Liver (tissue), 9 donors: ENCODE measurements around the gene MAP4K1. TPM values are rescaled to one million over a fixed set of nuclear protein-coding genes. Genes with fewer than 3 reads are reported as not detected.
A peak's percentile ranks its signal among the peaks of the same experiment; 100 is the strongest.

Experiments used
- DNase-seq: peaks from one replicate; pipeline ENCODE4 v3.0.0-alpha.2; 2017; ENCODE audit warnings: low spot score
- H3K27ac ChIP-seq, 2 donors: one replicate each; pipeline ENCODE4 v1.7.0; 2013; ENCODE audit warnings: inconsistent platforms in 2 of 2, low read length in 2 of 2, control low read depth in 1 of 2, low read depth in 1 of 2, mild to moderate bottlenecking in 1 of 2
- H3K27me3 ChIP-seq, 4 donors: one replicate each; pipeline versions ENCODE4 v1.6.1 to v1.7.0; 2013; ENCODE audit warnings: low read length in 3 of 4, inconsistent platforms in 1 of 4, mild to moderate bottlenecking in 1 of 4, moderate library complexity in 1 of 4; ENCODE audit not compliant: control insufficient read depth in 4 of 4, insufficient read depth in 4 of 4
- H3K36me3 ChIP-seq, 4 donors: one replicate each; pipeline versions ENCODE4 v1.6.1 to v1.7.0; 2013; ENCODE audit warnings: low read length in 3 of 4, mild to moderate bottlenecking in 3 of 4, low read depth in 1 of 4, moderate library complexity in 1 of 4; ENCODE audit not compliant: control insufficient read depth in 4 of 4, insufficient read depth in 3 of 4
- H3K4me1 ChIP-seq, 4 donors: one replicate each; pipeline versions ENCODE4 v1.6.1 to v1.7.0; 2013; ENCODE audit warnings: low read length in 3 of 4, mild to moderate bottlenecking in 3 of 4, moderate library complexity in 1 of 4; ENCODE audit not compliant: control insufficient read depth in 4 of 4, insufficient read depth in 4 of 4
- H3K4me3 ChIP-seq, 3 donors: one replicate each; pipeline versions ENCODE4 v1.6.1 to v1.7.0; 2013; ENCODE audit warnings: low read length in 3 of 3, control low read depth in 1 of 3, low read depth in 1 of 3, mild to moderate bottlenecking in 1 of 3
- H3K9ac ChIP-seq, 2 donors: one replicate each; pipeline ENCODE4 v1.7.0; 2013; ENCODE audit warnings: low read length in 2 of 2, mild to moderate bottlenecking in 2 of 2, moderate library complexity in 2 of 2, control low read depth in 1 of 2, low read depth in 1 of 2
- H3K9me3 ChIP-seq, 4 donors: one replicate each; pipeline versions ENCODE4 v1.6.1 to v1.7.0; 2013; ENCODE audit warnings: low read length in 3 of 4; ENCODE audit not compliant: control insufficient read depth in 4 of 4
- EGR1 ChIP-seq, 2 donors: IDR thresholded peaks; 2 replicates each; pipeline ENCODE4 v1.6.1; 2016 to 2018; ENCODE audit warnings: antibody characterized with exemption in 2 of 2, low read depth in 2 of 2
- FOXA1 ChIP-seq: IDR thresholded peaks from 2 replicates; pipeline ENCODE4 v1.6.1; 2016; ENCODE audit warnings: antibody characterized with exemption
- FOXA2 ChIP-seq: IDR thresholded peaks from 2 replicates; pipeline ENCODE4 v1.6.1; 2016; ENCODE audit warnings: antibody characterized with exemption
- GABPA ChIP-seq, 2 donors: IDR thresholded peaks in 1 of 2; conservative IDR thresholded peaks in 1 of 2; 2 replicates each; pipeline ENCODE4 v1.6.1; 2016; ENCODE audit warnings: antibody characterized with exemption in 2 of 2, mild to moderate bottlenecking in 1 of 2, moderate library complexity in 1 of 2
- HNF4A ChIP-seq, 2 donors: conservative IDR thresholded peaks; 2 replicates each; pipeline ENCODE4 v1.6.1; 2016; ENCODE audit warnings: antibody characterized with exemption in 2 of 2, mild to moderate bottlenecking in 2 of 2
- HNF4G ChIP-seq: IDR thresholded peaks from 2 replicates; pipeline ENCODE4 v1.6.1; 2016; ENCODE audit warnings: antibody characterized with exemption
- JUND ChIP-seq, 2 donors: IDR thresholded peaks; 2 replicates each; pipeline ENCODE4 v1.6.1; 2016; ENCODE audit warnings: antibody characterized with exemption in 2 of 2
- RAD21 ChIP-seq, 2 donors: IDR thresholded peaks; 2 replicates each; pipeline ENCODE4 v1.6.1; 2016; ENCODE audit warnings: antibody characterized with exemption in 2 of 2, mild to moderate bottlenecking in 2 of 2
- RXRA ChIP-seq, 2 donors: IDR thresholded peaks; 2 replicates each; pipeline ENCODE4 v1.6.1; 2017 to 2018; ENCODE audit warnings: antibody characterized with exemption in 2 of 2, mild to moderate bottlenecking in 1 of 2
- SP1 ChIP-seq: IDR thresholded peaks from 2 replicates; pipeline ENCODE4 v1.6.1; 2018; ENCODE audit warnings: antibody characterized with exemption, mild to moderate bottlenecking
- TAF1 ChIP-seq: conservative IDR thresholded peaks from 2 replicates; pipeline ENCODE4 v1.6.1; 2016; ENCODE audit warnings: antibody characterized with exemption, mild to moderate bottlenecking
- YY1 ChIP-seq: IDR thresholded peaks from 2 replicates; pipeline ENCODE4 v1.6.1; 2016; ENCODE audit warnings: antibody characterized with exemption, mild to moderate bottlenecking
- WGBS: extraction: QIAGEN DNeasy Blood & Tissue Kit; methylation state at CpG from one replicate; pipeline ENCODE4 v1.1.7; 2013; 5-methylcytosine and 5-hydroxymethylcytosine counted together
- polyA plus RNA-seq, 2 donors: library from polyadenylated mRNA; stranded (reverse) in 1 of 2; unstranded in 1 of 2; fragments of 200-250 nt in 1 of 2; fragments of >200 nt in 1 of 2; fragmentation: Nextera tagmentation in 1 of 2; extraction: Ambion mirVana in 1 of 2; gene quantifications; one replicate each; pipeline versions ENCODE4 v1.2.1 to v1.2.3, GENCODE V29; 2013 to 2015
- total RNA-seq, 2 donors: library from RNA; depleted of rRNA; stranded (reverse); fragments of >200 nt; gene quantifications; one replicate each; pipeline ENCODE4 v1.2.3, GENCODE V29; 2014
- TF ChIP-seq, protein P1 (sequence below): IDR thresholded peaks from 2 replicates; pipeline ENCODE4 v1.6.1; 2016; ENCODE audit warnings: antibody characterized with exemption, mild to moderate bottlenecking
- TF ChIP-seq, protein P2 (sequence below): IDR thresholded peaks from 2 replicates; pipeline ENCODE4 v1.6.1; 2016; ENCODE audit warnings: antibody characterized with exemption
- TF ChIP-seq, protein P3 (sequence below): IDR thresholded peaks from 2 replicates; pipeline ENCODE4 v1.6.1; 2016; ENCODE audit warnings: antibody characterized with exemption
- TF ChIP-seq, protein P4 (sequence below): IDR thresholded peaks from 2 replicates; pipeline ENCODE4 v1.6.1; 2016; ENCODE audit warnings: antibody characterized with exemption
- TF ChIP-seq, protein P5 (sequence below): fragments of 150-350 bp; IDR thresholded peaks from 2 replicates; pipeline ENCODE4 v1.5.1; 2017; ENCODE audit warnings: improper control_type of control experiment, low read depth, low read length; ENCODE audit not compliant: missing input control
- donor health status: healthy.
- donor health status: healthy.
- donor health status: healthy.
- donor health status: healthy.
- donor health status: healthy.

Gene MAP4K1
- total and polyA plus RNA-seq, 4 donors, result 0.89 to 3.1 (median 1.9) TPM

DNA sequence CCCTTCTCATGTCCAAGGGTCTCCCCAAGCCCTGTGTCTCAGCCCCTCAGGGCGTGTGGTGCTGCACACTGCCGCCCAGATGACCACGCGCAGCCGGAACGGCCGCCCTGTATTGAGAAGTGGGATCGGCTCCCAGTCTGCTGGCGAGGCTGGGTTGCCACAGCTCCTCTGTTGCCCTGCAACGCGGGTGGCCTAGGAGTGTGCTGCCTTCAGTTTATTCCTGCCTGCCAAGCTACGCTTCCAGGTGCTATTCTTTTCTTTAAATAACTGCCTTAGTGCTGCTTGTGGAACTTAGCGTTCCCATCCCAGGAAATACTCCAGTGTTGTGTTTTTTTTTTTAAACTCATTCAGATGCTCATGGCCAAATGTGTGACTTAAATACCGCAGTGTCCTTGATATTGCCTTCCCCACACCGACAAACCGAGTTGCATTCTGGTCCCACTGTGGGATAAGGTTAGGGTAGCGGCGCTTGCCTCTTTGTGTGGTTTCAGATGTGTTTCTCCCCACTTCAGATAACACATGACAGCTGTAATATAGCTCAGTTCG is 46.3 kb upstream of the MAP4K1 start:
- 75% methylated on average over 19 of the region's 19 CpGs for WGBS
- Histone ChIP-seq H3K9ac (no peak overlapping the region), H3K4me3 (no peak overlapping the region), H3K9me3 (no peaks in the 10 kb centered on the region), H3K4me1 (peaks cover 20 to 64% (median 55%) of the 10 kb centered on the region in 4 donors), H3K27me3 (no peaks in the 10 kb centered on the region), H3K36me3 (no peaks in the 10 kb centered on the region), H3K27ac (peak overlapping the region; percentile 75 to 92)
- DNase-seq, result no peak
- TF ChIP-seq, protein P1, sequence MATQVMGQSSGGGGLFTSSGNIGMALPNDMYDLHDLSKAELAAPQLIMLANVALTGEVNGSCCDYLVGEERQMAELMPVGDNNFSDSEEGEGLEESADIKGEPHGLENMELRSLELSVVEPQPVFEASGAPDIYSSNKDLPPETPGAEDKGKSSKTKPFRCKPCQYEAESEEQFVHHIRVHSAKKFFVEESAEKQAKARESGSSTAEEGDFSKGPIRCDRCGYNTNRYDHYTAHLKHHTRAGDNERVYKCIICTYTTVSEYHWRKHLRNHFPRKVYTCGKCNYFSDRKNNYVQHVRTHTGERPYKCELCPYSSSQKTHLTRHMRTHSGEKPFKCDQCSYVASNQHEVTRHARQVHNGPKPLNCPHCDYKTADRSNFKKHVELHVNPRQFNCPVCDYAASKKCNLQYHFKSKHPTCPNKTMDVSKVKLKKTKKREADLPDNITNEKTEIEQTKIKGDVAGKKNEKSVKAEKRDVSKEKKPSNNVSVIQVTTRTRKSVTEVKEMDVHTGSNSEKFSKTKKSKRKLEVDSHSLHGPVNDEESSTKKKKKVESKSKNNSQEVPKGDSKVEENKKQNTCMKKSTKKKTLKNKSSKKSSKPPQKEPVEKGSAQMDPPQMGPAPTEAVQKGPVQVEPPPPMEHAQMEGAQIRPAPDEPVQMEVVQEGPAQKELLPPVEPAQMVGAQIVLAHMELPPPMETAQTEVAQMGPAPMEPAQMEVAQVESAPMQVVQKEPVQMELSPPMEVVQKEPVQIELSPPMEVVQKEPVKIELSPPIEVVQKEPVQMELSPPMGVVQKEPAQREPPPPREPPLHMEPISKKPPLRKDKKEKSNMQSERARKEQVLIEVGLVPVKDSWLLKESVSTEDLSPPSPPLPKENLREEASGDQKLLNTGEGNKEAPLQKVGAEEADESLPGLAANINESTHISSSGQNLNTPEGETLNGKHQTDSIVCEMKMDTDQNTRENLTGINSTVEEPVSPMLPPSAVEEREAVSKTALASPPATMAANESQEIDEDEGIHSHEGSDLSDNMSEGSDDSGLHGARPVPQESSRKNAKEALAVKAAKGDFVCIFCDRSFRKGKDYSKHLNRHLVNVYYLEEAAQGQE, result no peak
- no peak for TF ChIP-seq YY1
- TF ChIP-seq HNF4A (conservative IDR thresholded peaks at IDR 0.05), result no peak
- no peak for TF ChIP-seq RXRA (IDR thresholded peaks at IDR 0.05)
- TF ChIP-seq, protein P2, sequence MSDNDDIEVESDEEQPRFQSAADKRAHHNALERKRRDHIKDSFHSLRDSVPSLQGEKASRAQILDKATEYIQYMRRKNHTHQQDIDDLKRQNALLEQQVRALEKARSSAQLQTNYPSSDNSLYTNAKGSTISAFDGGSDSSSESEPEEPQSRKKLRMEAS, result no peak
- TF ChIP-seq, protein P3, sequence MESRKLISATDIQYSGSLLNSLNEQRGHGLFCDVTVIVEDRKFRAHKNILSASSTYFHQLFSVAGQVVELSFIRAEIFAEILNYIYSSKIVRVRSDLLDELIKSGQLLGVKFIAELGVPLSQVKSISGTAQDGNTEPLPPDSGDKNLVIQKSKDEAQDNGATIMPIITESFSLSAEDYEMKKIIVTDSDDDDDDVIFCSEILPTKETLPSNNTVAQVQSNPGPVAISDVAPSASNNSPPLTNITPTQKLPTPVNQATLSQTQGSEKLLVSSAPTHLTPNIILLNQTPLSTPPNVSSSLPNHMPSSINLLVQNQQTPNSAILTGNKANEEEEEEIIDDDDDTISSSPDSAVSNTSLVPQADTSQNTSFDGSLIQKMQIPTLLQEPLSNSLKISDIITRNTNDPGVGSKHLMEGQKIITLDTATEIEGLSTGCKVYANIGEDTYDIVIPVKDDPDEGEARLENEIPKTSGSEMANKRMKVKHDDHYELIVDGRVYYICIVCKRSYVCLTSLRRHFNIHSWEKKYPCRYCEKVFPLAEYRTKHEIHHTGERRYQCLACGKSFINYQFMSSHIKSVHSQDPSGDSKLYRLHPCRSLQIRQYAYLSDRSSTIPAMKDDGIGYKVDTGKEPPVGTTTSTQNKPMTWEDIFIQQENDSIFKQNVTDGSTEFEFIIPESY, result no peak
- no peak for TF ChIP-seq FOXA1
- TF ChIP-seq SP1, result no peak
- no peak for TF ChIP-seq GABPA (IDR thresholded peaks at IDR 0.05 in 1 of 2, conservative IDR thresholded peaks at IDR 0.05 in 1 of 2)
- TF ChIP-seq RAD21 (IDR thresholded peaks at IDR 0.05), result no peak

DNA sequence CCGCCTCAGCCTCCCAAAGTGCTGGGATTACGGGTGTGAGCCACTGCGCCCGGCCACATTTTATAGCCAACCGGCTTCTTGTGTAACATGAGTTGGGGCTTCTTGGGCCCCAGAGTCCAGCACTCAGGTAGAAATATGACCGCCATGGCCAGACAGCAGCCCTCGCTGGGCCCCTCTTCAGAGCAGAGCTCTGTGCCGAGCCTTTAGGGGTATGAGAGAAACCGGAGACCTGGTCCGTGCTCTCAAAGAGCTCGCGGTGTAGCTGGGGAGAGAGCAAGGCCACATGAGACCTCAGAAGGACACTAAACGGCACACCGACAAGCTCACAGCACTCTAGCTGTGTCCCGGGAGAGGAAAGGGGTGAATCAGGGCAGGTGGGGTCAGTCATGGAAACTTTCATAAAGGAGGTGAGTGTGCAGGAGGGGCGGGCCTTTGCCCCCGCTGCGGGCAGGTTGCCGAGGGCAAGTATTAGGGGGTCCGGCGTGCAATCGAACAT is 45.5 kb upstream of the MAP4K1 start:
- Histone ChIP-seq H3K27me3 (no peaks in the 10 kb centered on the region), H3K4me1 (peaks cover 22 to 71% (median 63%) of the 10 kb centered on the region in 4 donors), H3K4me3 (no peak overlapping the region), H3K9ac (no peak overlapping the region), H3K27ac (peak overlapping the region in 1 of 2 donors; percentile 92), H3K9me3 (no peaks in the 10 kb centered on the region), H3K36me3 (no peaks in the 10 kb centered on the region)
- no peak for DNase-seq
- WGBS, result 93% methylated on average over 22 of the region's 22 CpGs
- TF ChIP-seq FOXA1 (no peak), HNF4G (no peak), JUND (IDR thresholded peaks at IDR 0.05) (no peak), FOXA2 (no peak), RXRA (IDR thresholded peaks at IDR 0.05) (no peak), SP1 (no peak), HNF4A (conservative IDR thresholded peaks at IDR 0.05) (no peak), TAF1 (no peak), YY1 (no peak), RAD21 (IDR thresholded peaks at IDR 0.05) (no peak), EGR1 (IDR thresholded peaks at IDR 0.05; ENCODE audit: low read depth in 2 of 2) (no peak)
- TF ChIP-seq, protein P2, result no peak
- TF ChIP-seq, protein P4, sequence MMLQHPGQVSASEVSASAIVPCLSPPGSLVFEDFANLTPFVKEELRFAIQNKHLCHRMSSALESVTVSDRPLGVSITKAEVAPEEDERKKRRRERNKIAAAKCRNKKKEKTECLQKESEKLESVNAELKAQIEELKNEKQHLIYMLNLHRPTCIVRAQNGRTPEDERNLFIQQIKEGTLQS, result no peak
- TF ChIP-seq, protein P5, sequence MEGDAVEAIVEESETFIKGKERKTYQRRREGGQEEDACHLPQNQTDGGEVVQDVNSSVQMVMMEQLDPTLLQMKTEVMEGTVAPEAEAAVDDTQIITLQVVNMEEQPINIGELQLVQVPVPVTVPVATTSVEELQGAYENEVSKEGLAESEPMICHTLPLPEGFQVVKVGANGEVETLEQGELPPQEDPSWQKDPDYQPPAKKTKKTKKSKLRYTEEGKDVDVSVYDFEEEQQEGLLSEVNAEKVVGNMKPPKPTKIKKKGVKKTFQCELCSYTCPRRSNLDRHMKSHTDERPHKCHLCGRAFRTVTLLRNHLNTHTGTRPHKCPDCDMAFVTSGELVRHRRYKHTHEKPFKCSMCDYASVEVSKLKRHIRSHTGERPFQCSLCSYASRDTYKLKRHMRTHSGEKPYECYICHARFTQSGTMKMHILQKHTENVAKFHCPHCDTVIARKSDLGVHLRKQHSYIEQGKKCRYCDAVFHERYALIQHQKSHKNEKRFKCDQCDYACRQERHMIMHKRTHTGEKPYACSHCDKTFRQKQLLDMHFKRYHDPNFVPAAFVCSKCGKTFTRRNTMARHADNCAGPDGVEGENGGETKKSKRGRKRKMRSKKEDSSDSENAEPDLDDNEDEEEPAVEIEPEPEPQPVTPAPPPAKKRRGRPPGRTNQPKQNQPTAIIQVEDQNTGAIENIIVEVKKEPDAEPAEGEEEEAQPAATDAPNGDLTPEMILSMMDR, result no peak
- TF ChIP-seq, protein P3, result no peak
- TF ChIP-seq, protein P1, result no peak
